GM20431 (cell line): ENCODE measurements around the gene JHY.

Experiments
- in situ Hi-C: fragments of 300-500 bp; cut with MseI, MboI; formaldehyde crosslinking; loops from one replicate; pipeline ENCODE4 v1.15.0; 2020; ENCODE audit warnings: low sequenced_read_pairs; ENCODE audit not compliant: unreplicated experiment

JHY gene

GRCh38 chr11:122995526-122995925 lies 113.0 kb downstream of the JHY start:
- in situ Hi-C loops: no loop called here

DNA sequence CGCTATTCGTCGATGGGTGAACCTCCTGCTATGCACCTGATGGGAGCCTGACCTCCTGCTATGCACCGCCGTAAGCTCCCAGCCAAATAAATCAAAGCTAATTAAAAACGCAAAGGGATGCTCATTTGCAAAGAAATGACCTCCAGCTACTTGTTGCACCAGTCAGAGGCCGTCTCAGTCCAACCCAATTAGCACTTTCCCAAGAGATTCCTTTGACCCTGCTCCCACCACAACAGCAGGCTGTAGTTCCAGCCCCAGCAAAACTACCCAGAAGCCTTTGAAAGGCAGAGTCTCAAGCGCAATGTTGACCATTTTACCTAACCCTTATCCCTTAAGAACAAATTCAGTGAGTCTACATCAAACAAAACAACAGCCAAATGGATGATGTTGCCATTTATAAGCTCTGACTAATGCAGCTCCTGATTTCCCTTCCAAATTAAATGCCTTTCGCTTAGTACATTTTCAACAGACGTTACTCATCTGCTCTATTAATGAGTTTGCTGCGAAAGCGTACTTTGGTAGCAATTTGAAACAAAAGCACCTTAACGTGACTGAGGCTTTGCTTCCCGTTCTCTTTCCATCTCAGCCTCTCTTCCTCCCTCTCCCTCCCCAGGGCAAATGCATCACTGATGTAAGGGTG lies 116.3 kb downstream of the JHY start:
- in situ Hi-C loops: no loop called here

DNA sequence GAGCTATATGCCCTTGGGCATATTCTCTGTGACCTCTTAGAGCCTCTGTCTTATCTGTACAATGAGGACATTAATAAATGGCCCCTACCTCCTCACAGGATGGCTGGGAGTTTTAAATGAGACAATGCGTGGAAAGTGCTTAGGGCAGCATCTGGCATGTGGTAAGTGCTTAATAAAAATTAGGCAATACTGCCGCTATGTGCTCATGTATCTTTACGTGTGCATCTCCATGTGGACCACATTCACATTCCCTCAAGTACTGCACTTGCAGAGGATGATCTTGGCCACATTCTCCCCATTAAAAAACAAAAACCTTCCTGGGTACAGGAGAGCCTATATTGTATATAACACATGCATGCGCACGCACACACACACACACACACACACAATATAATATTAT lies 118.2 kb downstream of the JHY start:
- in situ Hi-C loops: no loop called here

- in situ Hi-C loops: no loop called here
Observed at GRCh38 chr11:123006860-123007542, 124.4 kb downstream of the JHY start.
